Left cardiac atrium (tissue), 4 donors: ENCODE data around the gene MLYCD. TPM values are rescaled to one million over a fixed set of nuclear protein-coding genes. Genes with fewer than 3 reads are reported as not detected.

Experiments used
- ATAC-seq, 2 donors: fragments of 200-7000 bp; cut with Tn5 transposase; one replicate each; pipeline ENCODE4 v1.9.1; 2020; ENCODE audit warnings: mild to moderate bottlenecking in 2 of 2, moderate library complexity in 2 of 2
- DNase-seq: peaks from one replicate; pipeline ENCODE4 v3.0.0-alpha.2; 2020
- intact Hi-C, 2 donors: fragments of 100-400 bp; cut with DNase I; formaldehyde crosslinking; loops; one replicate each; pipeline versions ENCODE4 v1.14.1 to v1.15.1; 2022 to 2023
- long read RNA-seq: library from polyadenylated mRNA; unstranded; transcript quantifications from one replicate; pipeline ENCODE4 v2.0.0, GENCODE V29; 2021
- total RNA-seq, 2 donors: library from RNA; stranded (reverse); fragmentation: NEBNext Ultra II Directional; extraction: Animal tissue kit (Norgen Biotek cat#: 25700); gene quantifications; one replicate each; pipeline ENCODE4 v1.2.1, GENCODE V29; 2021
- donor health status: DM: no; HTN: yes; CAD: no.
- donor health status: DM: no; HTN: yes; CAD: no; lungs with severe emphysema.
- donor health status: DM: yes; HTN: yes; CAD: no.
- donor health status: Dilated cardiomyopathy.

Gene MLYCD
- total RNA-seq = 10 to 100 TPM; 27.0 to 36.3 TPM
- long read RNA-seq, full-length matches to known transcripts = 35 of 66 reads
- long read RNA-seq, partial matches to known transcripts = 28 of 66 reads
- long read RNA-seq, other reads (novel, unspliced or antisense) = 3 of 66 reads

DNA sequence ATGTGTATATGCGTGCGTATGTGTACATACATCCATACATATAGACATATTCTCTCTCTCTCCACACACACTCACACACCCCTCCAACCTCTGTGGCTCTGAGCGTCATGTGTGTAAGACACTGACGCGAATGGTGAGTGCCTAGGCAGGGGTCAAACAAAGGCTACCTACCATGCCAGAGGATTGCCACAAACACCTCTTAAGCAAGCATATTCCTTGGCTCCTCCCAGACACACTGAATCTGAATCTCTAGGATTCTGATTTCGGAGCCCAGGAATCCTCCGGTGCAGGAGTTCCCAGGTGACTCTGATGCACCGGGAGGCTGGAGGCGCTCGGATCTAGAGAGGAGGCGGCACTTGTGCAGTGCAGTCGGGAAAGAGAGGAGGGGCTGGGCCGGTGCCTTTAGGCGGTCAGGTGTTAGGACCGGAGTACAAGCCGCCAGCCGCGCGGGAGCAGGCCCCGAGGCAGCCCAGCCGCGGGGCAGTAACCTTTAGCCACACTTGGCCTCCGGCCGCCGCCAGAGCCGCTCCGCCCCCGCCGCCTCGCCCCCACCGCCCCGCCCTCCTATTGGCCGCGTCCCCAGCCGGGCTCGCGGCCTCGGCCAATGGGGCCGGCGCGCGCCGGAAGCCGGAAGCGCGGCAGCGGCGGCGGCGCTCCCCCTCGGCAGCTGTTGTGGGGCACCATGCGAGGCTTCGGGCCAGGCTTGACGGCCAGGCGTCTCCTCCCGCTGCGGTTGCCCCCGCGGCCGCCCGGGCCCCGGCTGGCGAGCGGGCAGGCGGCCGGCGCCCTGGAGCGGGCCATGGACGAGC, at the start of gene MLYCD:
Gene MLYCD (plus strand): TSS at position 653 of the 809 bp plus-strand sequence. CDS start 30 bp downstream, at position 683.
- ATAC-seq (peak; percentile 92 to 93), DNase-seq (peak; percentile 90)
- intact Hi-C loops = no loop called here

DNA sequence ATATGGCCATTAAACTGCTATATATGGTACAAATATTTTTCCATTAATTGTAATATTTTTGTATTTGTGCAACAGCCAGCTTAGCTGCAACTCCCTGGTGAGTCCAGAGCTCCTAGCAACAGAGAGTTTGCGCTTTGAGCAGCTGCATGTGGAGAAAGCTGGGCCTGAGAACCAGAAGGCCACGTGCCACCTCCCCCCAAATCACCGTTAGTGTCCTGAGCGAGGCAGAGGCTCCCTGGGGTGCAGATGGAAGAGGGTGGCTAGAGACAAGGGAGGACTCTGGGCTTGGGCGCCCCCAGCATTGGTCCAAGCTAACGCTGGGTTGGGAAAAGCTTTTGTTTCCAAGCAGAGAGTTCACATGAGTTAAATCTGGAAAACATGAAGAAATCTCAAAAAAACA, 49.5 kb upstream of the MLYCD start:
- no peak for DNase-seq
- intact Hi-C loops = no loop called here
- ATAC-seq = peak in 1 of 2 donors; percentile 82

DNA sequence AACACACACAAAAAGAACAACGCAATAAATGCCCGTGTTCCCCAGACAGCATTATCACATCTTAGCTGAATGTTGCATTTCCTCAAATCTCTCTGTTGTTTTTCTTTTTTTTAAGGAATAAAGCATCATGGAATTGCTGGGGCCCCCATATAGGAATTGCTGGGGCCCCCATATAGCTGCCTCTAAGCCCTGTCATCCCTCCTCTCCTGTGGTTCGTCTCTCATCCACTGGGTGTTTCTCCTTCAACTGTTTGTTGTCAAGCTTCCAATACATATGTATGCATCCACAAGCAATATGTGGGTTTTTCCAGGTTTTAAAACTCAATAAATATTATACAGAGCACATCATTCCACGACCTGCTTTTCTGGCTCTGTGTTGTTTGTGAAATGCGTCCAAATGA, 48.0 kb upstream of the MLYCD start:
- no peak for ATAC-seq
- intact Hi-C loops = no loop called here
- no peak for DNase-seq

DNA sequence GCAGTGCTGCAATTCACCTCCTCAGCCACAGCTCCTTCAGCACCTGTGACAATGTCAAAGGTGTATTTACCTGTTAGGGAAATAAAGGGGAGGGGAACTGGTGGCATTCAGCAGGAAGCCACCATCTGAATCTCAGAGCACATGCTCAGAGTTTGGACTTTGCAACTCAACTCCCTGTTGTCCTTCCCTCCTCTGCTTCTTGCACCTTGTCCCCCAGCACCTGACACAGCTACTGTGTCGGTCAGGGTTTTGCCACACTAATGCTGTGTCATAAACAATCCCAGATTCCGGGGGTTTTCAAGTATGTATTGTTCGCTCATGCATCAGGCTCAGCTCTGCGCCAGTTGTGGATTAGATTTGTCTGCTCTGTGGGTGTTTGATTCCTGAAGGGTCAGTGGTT, 47.4 kb upstream of the MLYCD start:
- DNase-seq (no peak), ATAC-seq (no peak)
- intact Hi-C loops = no loop called here

GRCh38 chr16:83852774-83853173, 46.1 kb upstream of the MLYCD start:
- no peak for ATAC-seq
- no peak for DNase-seq
- intact Hi-C loops = no loop called here

DNA sequence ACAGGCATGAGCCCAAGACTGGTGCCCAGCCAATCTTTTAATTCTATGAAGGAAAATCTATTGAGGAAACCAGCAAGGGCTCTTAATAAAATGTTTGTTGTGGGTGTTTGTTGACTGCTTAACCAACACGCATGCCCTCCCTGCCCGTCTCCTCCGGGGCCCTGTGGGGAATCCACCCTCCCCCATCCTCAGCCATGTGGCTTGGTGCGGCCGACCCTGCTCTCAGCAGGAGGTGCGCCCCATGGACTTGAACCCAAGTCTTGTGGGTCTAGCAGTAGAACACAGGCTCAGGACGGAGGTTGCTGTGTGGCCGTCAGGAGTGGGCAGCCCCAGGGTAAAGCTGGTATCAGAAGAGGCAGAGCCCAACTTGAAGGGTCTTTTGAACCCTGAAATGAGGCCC, 45.1 kb upstream of the MLYCD start:
- DNase-seq (no peak), ATAC-seq (no peak)

GRCh38 chr16:83854420-83854819, 44.5 kb upstream of the MLYCD start:
- DNase-seq (no peak), ATAC-seq (no peak)
- intact Hi-C loops = no loop called here

More for the DNA sequence above, 45.1 kb upstream of the MLYCD start:
- intact Hi-C loops = no loop called here

GRCh38 chr16:83856792-83857191, 42.1 kb upstream of the MLYCD start:
- intact Hi-C loops = no loop called here
- ATAC-seq (no peak), DNase-seq (no peak)

- ATAC-seq = no peak
- intact Hi-C loops = no loop called here
- DNase-seq = no peak
These were observed 39.6 kb upstream of the MLYCD start for GRCh38 chr16:83859265-83859664.

DNA sequence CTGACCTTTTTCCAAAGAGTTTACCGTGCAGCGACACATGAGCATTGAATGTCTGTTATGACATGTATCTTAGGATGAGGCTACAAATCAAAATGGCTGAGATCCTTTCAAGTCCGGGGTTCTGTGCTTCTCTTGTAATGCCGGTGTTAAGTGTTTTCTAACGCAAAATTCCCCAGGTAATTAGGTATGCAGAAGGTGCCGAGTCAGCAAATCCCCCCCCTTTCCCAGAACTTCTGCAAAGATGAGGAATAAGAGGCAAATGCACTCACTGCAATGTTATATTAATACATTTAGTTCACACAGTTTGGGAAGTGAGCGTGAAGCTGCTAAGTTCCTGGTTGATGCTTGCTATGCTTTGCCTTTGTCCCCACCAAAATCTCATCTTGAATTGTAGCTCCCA, 36.3 kb upstream of the MLYCD start:
- DNase-seq (no peak), ATAC-seq (no peak)
- intact Hi-C loops = no loop called here

GRCh38 chr16:83863682-83864081, 35.2 kb upstream of the MLYCD start:
- intact Hi-C loops = no loop called here

GRCh38 chr16:83870830-83871229, 28.1 kb upstream of the MLYCD start:
- DNase-seq = no peak
- intact Hi-C loops = no loop called here
- ATAC-seq = no peak

More at GRCh38 chr16:83863682-83864081, 35.2 kb upstream of the MLYCD start:
- ATAC-seq = no peak
- no peak for DNase-seq

DNA sequence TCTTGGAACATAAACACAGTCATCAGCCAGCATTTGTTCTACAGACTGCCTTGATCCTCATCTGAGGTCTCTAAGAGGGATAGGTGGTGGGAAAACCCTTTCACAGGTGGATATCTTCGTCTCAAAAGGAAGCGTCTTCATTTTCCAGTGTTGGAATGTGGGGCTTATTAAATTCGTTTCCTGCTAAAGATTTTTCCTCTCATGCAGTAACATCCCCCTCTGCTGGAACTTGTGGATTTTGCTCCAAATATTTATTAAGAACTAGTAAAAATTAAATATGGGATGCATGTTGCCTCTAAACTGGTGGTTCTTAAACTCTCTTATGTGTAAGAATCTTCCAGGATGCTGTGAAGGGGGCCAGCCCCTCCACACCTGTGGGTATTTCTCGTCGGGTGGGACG, 20.1 kb upstream of the MLYCD start:
- no peak for DNase-seq
- intact Hi-C loops = loop anchor here in 1 of 2 donors (2.0 kb wide), 1 partner anchor 52 kb away; no protein-coding TSS in a partner anchor
- no peak for ATAC-seq

DNA sequence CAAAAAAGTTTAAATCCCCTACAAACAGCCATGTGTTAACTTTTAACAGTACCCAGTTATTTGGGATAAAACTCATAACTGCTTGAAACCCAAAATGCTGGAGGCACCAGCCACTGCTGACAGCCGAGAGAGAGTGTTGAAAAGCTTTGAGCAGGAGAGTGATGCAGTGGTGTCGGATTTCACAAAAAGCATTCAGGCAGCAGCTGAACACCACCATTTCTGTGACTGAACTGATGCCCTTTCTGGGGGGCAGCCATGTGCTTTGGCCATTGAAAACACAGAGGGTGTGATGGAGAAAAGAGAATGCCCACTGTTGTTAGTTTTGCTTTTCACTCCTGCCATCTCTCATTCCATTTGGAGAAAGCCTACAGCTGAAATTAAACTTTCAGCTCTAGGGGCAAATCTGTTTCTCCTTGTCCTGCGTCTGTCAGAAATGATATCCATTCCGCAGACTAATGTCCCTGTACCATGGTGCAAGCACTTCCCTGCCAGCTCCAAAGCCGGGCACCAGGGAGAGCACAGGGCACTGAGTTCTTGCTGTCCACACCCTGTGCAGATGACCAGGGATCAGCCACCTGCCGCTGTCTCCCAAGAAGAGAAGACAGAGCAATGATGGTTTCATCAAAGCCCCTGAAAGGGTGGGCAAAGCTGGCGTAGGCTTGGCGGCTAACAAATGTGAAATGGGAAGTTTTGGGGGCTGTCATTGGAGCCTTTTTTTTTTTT, 16.6 kb upstream of the MLYCD start:
- ATAC-seq (peak; percentile 68 to 90), DNase-seq (no peak)
- intact Hi-C loops = loop anchor here in 1 of 2 donors (5.0 kb wide), 1 partner anchor 55 kb away; no protein-coding TSS in a partner anchor

DNA sequence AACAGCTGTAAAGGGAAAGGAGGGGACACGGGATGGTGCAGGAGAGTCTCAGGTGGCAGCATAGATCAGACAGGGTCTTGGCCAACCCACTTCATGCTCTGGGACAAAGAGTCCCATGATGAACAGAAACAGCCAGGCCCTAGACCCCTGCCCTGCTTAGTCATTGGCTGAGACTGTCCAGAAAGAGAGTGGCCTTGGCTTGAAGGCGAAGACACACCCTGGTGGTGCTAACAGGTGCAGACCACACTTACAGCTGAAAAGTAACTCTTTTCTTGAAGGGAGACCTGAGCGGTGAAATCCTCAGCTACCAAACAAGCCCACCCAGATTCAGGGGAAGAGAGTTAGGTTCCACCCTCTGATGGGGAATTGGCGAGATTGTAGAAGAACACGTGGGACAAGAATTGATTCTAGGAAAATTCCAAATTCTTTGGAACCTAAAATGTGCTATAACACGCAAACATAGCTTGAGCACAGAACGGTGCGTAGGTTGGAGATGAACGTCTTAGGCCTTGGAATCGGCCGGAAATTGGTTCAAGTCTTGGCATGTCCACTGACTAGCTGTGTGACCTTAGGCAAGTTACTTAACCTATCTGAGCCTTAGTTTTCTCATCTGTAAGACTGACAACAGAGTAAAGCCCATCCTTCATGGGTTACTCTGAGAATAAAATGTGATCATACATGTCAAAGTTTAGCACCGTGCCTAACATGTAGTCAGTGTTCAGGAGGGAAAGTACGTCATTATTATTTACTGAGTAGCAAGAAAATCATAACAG, 12.5 kb upstream of the MLYCD start:
- no peak for DNase-seq
- ATAC-seq = no peak
- intact Hi-C loops = no loop called here

GRCh38 chr16:83887080-83887479, 11.8 kb upstream of the MLYCD start:
- intact Hi-C loops = no loop called here
- no peak for DNase-seq
- ATAC-seq = no peak

DNA sequence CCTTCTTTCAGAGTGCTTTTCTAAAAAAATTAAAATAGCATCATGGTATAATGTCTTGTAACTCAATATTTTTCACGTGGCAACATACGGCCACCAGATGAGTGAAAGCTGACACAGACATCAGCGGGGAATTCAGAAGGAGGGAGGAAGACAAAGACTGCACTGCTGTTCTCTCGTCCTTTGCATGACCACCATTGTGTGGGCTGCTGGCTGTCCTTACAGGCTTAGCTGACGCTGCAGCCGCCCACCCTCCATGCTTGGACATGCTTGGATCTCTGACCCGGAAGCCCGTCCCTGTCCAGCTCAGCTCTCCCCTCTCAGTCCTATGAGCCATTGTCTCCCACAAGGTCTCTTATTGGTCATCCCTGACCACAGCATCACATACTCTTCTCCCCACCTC, 11.4 kb upstream of the MLYCD start:
- ATAC-seq = peak in 1 of 2 donors; percentile 31
- no peak for DNase-seq
- intact Hi-C loops = no loop called here

- no peak for DNase-seq
- intact Hi-C loops = no loop called here
- ATAC-seq = peak; percentile 15 to 48
These were observed 10.3 kb upstream of the MLYCD start for GRCh38 chr16:83888672-83889044.

DNA sequence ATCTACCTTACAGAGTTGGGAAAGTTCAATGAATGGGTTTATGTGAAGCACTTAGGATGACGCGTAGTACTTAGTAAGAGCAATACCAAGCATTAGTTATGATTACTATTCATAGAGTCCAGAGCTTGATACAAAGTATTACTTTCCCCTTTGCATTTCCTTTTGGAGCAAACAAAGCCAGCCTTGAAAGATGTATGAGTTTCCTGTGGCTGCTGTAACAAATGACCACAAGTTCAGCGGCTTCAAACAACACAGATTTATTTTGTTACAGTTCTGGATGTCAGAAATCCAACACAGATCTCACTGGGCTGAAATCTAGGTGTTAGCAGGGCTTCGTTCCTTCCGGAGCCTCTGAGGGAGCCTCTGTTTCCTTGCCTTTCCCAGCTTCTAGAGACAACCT, 8.6 kb upstream of the MLYCD start:
- ATAC-seq = no peak
- DNase-seq = no peak
- intact Hi-C loops = no loop called here

DNA sequence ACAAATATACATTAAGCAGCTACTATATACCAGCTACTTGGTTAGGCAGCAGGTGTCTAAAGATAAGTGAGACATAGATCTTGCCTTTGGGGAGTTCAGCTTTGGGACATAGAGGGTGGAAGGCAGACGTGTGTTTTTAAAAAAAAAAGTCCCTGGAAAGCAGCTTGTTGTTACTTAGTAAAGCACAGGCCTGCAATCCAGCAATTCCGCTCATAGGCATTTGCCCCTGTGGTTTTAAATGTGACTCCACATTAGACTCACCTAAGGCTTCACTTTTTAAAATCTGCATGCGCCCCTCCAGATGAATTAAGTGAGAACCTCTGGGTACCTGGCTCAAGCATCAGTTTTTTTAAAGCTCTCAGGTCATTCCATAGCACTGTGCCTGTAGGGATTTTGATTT, 7.2 kb upstream of the MLYCD start:
- intact Hi-C loops = no loop called here
- ATAC-seq = no peak

More for the DNA sequence above, 7.2 kb upstream of the MLYCD start:
- DNase-seq = no peak
